Posterior vena cava (tissue), 2 donors: Measurements from ENCODE around the gene CDSN. TPM values are rescaled to one million over a fixed set of nuclear protein-coding genes. Genes with fewer than 3 reads are reported as not detected.
A peak's percentile ranks its signal among the peaks of the same experiment; 100 is the strongest.
"Not testable (repeated sequence)": the region's sequence is repeated elsewhere in the genome, so short reads cannot be mapped to it uniquely, and the experiment has no call there.

Source experiments
- DNase-seq: peaks from one replicate; pipeline ENCODE4 v3.0.0-alpha.2; 2020; ENCODE audit warnings: low spot score
- intact Hi-C, 2 donors: fragments of 100-400 bp; cut with DNase I; formaldehyde crosslinking; loops; one replicate each; pipeline versions ENCODE4 v1.14.1 to v1.14.2; 2022 to 2023
- long read RNA-seq, 2 donors: library from polyadenylated mRNA; unstranded; transcript quantifications; one replicate each; pipeline ENCODE4 v2.0.0, GENCODE V29; 2020 to 2021
- total RNA-seq, 2 donors: library from RNA; stranded (reverse); fragmentation: NEBNext Ultra II Directional; extraction: Animal tissue kit (Norgen Biotek cat#: 25700); gene quantifications; one replicate each; pipeline ENCODE4 v1.2.1, GENCODE V29; 2021
- donor health status: DM: yes; HTN: yes; CAD: no.
- donor health status: DM: yes; HTN: yes; CAD: no.

The CDSN gene, protein sequence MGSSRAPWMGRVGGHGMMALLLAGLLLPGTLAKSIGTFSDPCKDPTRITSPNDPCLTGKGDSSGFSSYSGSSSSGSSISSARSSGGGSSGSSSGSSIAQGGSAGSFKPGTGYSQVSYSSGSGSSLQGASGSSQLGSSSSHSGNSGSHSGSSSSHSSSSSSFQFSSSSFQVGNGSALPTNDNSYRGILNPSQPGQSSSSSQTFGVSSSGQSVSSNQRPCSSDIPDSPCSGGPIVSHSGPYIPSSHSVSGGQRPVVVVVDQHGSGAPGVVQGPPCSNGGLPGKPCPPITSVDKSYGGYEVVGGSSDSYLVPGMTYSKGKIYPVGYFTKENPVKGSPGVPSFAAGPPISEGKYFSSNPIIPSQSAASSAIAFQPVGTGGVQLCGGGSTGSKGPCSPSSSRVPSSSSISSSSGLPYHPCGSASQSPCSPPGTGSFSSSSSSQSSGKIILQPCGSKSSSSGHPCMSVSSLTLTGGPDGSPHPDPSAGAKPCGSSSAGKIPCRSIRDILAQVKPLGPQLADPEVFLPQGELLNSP
- total RNA-seq: not detected
- long read RNA-seq, donor 1: 0 reads
- long read RNA-seq, donor 2: 0 reads

DNA sequence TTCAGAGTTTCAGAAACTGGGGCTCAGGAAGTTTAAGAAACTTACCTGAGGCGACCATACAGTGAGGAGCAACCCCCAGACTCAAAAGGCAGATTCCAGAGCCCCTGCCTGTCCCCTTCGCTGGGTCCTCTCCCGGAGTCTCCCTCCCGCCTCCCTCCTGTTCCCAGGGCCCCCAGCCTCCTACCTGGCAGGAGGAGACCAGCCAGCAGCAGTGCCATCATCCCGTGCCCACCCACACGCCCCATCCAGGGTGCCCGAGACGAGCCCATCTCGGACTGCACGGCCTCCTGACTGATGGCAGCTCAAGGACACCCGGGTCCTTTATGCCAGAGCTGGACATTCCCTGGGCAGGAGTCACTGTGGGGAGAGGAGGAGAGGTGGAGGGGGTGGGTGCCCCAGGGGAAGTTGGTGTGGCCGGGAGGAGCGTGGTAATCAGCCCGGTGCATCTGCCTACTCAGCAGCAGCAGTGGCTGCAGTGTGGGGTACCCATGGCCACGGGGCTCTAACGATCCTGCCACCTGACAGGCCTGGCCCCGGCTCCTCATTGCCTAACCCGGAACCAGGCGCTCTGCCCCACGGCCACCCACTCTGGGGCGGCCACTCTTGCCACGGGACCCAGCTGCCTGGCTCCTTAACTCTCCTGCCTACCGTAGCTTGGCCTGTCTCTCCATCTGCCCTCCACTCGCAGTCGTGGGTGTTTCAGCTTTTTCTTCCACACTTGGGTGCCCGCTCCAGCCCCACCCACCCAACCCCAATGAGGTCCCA, at the start of gene CDSN:
CDSN (minus strand) TSS at position 296 of the 765 bp plus-strand sequence; CDS start at position 269, 27 bp downstream.
- intact Hi-C loops: no loop called here
- peak; percentile 68 for DNase-seq

DNA sequence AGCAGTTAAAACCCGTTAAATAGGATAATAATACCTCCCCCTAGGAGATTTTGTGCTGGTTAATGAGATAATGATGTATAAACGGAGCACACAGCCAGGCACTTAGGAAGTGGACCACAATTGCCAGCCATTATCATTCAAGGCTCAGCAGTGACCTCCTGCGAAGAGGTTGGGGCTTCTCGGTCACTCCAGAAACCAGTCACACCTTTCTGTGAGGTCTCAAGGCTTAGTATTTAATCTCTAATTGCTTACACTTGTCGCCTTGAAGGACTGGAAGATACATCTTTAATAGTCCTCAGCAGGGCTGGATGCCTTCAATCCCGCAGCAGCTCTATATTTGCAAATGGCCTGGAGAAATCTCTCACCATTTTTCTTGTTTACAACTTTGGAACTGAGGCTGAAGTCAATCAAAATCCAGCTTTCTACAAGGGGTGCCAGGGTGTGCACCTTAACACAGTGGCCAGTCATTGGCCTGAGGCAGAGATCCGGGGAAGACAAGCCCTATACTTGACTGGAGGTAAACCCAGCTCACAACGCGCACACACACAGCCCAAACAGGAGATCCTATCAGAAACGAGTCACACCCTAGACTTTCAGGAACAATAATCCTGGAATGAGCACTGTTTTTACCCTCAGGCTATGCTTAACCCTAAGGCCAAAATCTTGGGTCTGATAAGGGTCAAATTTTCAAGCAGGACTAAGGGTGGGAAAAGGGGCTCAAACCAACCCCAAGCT, 49.0 kb upstream of the CDSN start:
- intact Hi-C loops: no loop called here
- no peak for DNase-seq

DNA sequence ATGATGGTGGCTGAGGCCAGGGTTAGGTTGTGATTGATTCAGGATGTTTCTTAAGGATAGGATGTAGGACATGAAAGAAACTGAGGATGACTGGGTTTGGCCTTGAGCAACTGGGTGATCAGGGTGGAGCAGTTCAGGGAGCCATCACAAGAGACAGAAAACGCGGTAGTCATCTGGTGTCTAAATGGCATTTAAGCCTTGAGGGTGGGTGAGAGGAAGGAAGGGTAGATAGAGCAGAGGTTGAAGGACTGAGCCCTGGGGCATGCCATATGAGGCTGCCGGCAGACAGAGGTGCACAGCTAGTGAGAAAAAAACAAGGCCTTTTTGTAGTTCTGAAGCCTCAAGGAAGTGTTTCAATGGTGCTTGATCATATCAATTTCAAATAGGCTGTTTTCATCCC, 48.4 kb upstream of the CDSN start:
- intact Hi-C loops: no loop called here
- DNase-seq: no peak

DNA sequence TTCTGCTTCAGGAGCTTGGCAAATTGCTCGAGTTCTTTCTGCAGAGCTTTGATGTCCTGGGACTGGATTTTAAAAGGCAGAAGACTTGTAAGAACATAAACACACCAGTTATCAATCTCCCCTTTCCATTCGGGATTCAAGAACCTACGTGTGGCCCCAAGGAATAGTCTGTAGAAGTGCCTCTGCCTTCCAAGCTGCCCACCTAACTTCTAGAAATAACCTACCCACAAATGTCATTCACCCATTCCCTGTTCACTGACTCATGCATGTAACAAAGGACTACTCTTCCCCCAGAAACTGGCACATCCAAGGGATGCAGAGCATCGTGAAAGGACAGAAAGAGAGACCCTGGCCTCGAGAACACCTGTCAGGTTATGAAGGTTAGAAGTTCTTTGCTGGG, 45.7 kb upstream of the CDSN start:
- intact Hi-C loops: no loop called here
- DNase-seq: no peak

DNA sequence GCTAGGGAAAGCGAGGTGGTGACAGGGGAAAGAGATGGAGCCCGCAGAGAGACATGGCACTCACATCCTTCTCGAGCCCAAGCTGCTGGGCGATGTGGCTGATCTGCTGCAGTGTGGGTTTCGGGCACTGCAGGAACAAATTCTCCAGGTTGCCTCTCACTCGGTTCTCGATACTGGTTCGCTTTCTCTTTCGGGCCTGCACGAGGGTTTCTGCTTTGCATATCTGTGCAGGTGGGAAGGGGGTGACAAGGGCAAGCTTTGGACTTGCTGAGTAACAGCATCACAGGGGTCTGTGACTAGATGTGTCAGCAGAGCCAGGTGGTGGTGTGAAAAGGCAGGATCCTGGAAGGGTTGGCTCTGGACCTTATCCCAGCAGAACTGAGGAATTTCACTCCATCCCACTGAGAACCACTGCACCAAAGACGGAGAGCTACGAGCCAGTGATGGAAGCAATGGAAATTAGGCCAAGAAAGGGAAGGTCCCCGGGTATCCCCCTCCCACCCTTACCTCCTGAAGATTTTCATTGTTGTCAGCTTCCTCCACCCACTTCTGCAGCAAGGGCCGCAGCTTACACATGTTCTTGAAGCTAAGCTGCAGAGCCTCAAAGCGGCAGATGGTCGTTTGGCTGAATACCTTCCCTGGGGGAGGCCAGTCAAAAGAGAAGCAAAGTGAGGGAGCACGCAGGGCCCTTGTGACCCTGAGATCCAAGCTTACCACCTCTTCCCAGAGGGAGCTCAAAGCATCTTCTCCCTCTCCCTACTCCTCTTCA, 45.0 kb upstream of the CDSN start:
- DNase-seq: peak; percentile 45
- intact Hi-C loops: not testable (repeated sequence)

DNA sequence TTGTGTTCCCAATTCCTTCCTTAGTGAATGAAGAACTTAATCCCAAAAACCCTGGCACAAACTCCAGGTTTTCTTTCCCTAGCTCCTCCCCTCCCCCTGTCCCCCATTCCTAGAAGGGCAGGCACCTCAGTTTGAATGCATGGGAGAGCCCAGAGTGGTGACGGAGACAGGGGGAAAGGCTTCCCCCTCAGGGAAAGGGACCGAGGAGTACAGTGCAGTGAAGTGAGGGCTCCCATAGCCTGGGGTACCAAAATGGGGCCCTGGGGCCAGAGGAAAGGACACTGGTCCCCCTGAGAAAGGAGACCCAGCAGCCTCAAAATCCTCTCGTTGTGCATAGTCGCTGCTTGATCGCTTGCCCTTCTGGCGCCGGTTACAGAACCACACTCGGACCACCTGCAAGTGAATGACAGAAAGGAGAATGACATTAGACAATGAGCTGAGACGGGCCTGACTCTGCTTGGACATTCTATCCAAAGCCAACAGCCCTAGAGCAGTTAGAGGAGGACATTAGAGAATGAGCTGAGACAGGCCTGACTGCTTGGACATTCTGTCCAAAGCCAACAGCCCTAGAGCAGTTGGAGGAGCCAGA, 44.3 kb upstream of the CDSN start:
- DNase-seq, intact Hi-C loops: not testable (repeated sequence)

DNA sequence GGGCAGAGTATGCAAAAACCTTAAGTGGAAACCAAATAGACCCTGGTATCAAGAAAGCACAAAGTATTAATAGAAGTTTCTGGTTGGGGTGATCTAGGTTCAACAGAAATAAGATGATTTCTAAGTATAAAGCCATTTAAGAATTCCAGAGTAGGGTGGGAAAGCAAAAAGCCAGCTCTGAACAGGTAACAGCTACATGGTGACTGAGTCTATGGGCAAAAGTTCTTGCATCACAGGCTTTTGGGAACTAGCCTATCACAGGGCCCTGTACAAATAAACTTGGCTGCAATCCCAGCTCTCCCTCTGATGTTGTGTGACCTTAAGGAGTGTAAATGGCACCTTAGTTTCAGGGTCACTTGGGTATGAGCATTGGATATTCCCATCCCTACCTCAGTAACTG, 43.7 kb upstream of the CDSN start:
- DNase-seq: no peak
- intact Hi-C loops: no loop called here

DNA sequence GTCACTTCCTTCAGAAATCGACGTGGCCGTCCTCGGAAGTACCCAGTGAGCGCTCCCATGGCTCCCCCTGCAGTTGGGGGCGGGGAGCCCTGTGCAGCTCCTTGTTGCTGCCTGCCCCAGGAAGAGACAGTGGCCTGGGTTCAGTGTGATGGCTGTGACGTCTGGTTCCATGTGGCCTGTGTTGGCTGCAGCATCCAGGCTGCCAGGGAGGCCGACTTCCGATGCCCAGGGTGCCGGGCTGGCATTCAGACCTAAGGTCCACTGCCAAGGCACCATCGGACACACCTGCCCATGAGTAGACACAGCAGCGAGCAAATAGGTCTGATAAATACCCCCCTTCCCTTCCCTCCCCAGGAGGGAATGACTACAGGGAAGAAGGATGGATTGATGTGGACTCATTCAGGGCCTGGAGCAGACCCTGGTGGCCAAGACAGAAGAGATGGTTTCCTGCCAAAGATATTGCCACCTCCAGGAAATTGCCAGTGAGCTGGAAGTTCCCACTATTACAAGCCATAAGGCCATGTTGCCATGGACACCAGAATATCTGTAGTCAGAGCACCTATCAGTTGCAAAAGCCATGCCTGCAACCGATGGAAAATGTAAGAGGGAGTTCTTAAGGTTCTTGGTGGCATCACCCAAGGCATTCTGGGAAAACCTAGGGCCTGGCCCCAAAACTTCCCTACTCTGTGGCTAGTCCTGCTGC, 42.4 kb upstream of the CDSN start:
- intact Hi-C loops: loop anchor here in 1 of 2 donors (1.0 kb wide), 1 partner anchor 23 kb away; no protein-coding TSS in a partner anchor
- DNase-seq: peak; percentile 64

DNA sequence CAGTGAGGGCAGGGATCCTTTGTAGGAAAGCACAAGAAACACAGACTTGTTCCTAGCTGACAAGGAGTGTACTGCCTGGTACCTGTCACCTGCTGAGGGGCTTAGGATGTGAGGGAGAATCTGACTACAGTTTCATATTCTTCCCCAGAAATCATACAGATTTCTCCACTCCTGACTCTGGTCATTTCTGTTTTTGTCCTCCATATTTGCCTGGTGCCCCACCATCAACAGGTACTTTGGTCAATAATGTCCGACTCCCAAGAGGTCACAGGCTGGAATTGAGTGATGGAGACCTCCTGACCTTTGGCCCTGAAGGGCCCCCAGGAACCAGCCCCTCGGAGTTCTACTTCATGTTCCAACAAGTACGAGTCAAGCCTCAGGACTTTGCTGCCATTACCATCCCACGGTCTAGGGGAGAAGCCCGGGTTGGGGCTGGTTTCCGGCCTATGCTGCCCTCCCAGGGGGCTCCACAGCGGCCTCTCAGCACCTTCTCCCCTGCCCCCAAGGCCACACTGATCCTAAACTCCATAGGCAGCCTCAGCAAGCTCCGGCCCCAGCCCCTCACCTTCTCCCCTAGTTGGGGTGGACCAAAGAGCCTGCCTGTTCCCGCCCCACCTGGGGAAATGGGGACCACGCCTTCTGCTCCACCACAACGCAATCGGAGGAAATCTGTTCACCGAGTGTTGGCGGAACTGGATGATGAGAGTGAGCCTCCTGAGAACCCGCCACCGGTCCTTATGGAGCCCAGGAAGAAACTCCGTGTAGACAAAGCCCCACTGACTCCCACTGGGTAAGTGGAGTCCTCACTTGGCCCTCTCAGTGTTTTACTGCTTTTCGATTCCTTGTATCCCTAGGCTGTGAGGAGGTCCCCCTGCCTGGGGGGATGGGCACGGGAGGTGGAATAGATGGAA, 41.2 kb upstream of the CDSN start:
- peak; percentile 70 for DNase-seq

DNA sequence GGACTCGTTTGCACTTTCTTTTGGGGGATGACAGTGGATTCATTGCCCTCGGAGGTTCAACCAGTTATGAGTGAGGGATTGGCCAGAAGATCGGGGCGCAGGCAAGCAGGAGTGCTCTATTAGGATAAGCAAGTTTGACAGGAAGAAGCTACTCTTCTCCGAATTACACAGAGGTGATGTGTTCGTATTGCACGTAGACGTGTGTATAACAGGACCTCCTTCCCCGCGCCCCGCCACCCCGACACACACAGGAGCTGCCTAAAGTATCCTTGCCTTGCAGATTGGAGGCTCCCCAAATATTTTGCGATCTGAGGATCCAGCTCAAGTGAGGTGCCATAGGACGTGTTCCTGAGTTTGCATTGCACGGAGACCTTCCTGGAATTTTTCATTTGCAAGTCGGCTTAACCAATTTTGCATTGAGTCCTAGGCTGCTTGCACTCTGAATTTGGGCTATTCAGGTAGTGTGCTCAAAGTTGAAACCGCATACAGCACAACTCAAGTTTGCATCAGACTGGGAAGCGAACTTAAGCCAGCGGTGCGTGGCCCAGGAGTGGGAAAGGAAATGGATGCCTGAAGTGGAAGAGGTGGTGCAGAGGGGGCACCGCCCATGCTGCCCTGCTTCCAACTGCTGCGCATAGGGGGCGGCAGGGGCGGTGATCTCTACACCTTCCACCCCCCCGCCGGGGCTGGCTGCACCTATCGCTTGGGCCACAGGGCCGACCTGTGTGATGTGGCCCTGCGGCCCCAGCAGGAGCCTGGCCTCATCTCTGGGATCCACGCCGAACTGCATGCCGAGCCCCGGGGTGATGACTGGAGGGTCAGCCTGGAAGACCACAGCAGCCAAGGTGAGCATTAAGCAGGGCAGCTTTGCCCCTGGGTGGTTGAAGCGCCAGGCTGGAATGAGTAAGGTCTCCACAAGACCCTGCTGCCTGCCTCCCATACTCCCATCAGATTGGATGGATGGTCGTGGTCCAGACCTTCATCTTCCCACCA, 38.9 kb upstream of the CDSN start:
- intact Hi-C loops: no loop called here

More for the DNA sequence above, 41.2 kb upstream of the CDSN start:
- intact Hi-C loops: loop anchor here in 1 of 2 donors (1.0 kb wide), 1 partner anchor 24 kb away; no protein-coding TSS in a partner anchor

DNA sequence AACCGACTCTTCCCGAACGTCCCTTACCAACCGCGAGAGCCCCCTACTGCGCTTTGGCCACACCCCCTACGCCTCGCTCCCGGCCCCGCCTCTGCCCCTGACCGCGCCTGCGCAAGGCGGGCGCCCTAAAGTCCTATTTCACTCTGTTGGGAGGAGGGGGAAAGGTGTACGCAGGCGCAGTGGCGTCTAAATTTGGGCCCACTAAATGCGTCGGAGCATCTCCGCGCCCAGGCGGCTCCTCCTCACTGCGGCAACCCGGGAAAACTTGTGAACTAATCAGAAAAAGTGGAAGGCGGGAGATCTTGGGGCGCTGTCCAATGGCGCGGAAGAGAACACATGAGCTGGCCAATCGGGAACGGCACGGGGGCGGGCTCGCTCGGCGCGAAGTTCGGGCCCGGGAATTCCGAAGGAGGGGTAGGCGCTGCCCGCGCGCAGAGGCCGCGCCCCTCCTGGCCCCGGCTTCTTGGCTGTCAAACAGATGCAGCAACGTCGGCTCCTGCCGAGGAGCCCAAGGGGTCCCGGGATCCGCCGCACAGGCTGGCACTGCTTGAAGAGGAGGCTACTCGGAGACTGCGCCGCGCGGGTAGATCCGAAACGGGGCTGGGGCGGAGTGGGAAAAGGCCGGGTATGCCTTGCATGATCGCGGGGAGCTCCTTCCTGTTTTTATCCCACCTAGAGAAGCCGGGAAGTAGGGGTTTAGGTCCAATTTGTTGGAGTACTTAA, 38.1 kb upstream of the CDSN start, which contains the start of gene TCF19:
TCF19 (plus strand) TSS at position 450 of the 723 bp plus-strand sequence. CDS start 881 bp downstream, outside the sequence.
- intact Hi-C loops: no loop called here
- peak; percentile 100 for DNase-seq

More for the DNA sequence above, 38.9 kb upstream of the CDSN start:
- no peak for DNase-seq

DNA sequence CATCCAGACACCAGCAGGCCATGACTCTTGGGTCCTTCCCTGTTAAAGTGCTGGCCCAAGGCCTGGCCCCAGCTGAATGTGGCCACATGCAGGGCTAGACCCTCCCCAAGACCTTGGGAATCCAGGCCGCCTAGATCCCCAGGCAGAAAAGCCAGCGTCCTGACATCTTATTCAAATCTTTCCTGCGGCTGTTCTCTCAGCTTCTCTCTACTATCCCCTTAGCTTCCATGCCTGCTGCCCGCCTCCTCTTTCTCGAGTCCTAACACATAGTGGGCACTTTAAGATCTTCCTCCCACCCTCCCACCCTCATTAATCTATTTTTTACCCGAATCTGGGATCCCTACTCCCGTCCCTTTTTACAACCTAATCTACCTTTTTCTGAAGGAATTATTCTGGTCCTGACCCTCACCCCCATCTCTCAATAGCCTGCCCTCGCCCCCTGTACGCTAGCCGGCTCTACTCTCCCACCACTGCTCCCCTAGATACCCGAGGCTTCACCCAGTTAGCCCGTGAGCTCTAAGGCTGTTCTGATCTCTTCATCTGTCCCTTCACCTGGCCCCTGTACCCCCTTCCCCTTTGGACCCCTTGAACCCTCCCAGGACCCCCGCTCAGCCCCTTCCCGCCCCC, 37.4 kb upstream of the CDSN start, which contains the start of gene CCHCR1:
CCHCR1 (minus strand) TSS at position 290 of the 627 bp plus-strand sequence; CDS start at position 88, 202 bp downstream.
- DNase-seq: no peak
- intact Hi-C loops: no loop called here

DNA sequence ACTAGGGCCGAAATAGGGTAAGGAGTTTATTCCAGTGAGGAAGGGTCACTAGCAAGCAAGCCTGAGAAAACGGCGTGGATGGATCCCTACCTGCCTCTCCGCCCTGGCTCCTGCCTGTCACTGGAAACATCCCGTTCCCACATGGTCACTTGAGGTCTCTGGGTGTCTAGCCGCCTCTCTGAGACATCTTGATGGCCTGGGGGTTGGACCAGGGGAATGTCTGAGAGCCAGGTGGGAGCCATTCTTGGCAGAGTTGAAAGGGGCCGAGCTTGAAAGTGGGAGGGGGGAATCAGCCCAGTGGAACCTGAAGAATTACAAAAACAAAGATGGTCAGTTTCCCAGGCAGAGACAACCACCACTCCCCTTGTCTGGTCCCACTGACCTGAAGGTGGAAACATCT, 36.4 kb upstream of the CDSN start:
- intact Hi-C loops: no loop called here

DNA sequence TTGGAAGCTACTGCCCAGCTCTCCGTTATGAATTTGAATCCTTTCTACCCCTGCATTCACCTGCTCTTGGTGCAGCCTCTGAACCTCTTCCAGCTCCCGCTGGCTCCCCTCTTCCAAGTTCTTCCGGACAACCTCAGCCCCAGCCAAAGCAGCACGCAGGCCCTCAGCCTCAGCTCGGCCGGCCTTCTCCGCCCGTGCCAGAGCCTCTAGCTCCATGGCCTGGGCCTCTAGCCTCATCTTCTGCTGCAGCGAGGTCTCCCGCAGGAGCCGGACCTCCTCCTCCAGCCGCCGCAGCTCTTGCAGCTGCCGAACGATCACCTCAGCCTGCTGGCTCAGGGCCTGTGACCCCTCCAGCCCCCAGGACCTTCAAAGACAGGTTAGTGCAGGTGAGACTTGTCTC, 34.2 kb upstream of the CDSN start:
- DNase-seq: no peak
- intact Hi-C loops: no loop called here

More for the DNA sequence above, 36.4 kb upstream of the CDSN start:
- no peak for DNase-seq
